ENCODE measurements around the gene KCMF1. TPM values are rescaled to one million over a fixed set of nuclear protein-coding genes. Genes with fewer than 3 reads are reported as not detected.

Gene KCMF1
- total RNA-seq, 6 donors from 2014 or later: 6.3 to 76.6 (median 47.8) TPM

DNA sequence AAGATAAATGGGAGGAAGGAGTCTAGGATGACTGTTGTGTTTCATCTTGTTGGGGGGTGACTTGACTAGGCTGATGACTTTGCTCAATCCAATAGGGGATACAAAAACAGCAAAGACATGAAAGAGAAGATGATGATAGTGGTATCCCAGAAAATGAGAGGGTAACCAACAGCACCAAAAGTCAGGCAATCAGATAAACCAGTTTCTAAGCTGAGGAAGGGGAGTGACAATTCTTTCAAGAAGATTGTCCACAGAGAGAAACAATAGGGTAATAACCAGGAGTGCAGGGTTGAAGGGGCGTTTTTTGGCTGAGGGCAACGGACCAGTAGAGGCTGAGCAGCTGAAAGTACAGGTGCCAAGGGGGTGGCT is 7.7 kb upstream of the KCMF1 start:
- TF ChIP-seq, protein P1, sequence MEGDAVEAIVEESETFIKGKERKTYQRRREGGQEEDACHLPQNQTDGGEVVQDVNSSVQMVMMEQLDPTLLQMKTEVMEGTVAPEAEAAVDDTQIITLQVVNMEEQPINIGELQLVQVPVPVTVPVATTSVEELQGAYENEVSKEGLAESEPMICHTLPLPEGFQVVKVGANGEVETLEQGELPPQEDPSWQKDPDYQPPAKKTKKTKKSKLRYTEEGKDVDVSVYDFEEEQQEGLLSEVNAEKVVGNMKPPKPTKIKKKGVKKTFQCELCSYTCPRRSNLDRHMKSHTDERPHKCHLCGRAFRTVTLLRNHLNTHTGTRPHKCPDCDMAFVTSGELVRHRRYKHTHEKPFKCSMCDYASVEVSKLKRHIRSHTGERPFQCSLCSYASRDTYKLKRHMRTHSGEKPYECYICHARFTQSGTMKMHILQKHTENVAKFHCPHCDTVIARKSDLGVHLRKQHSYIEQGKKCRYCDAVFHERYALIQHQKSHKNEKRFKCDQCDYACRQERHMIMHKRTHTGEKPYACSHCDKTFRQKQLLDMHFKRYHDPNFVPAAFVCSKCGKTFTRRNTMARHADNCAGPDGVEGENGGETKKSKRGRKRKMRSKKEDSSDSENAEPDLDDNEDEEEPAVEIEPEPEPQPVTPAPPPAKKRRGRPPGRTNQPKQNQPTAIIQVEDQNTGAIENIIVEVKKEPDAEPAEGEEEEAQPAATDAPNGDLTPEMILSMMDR (IDR thresholded peaks at IDR 0.05): no peak
- TF ChIP-seq EP300 (IDR thresholded peaks at IDR 0.05) (no peak), POLR2A (IDR thresholded peaks at IDR 0.05) (no peak), POLR2AphosphoS5 (IDR thresholded peaks at IDR 0.05) (no peak)

DNA sequence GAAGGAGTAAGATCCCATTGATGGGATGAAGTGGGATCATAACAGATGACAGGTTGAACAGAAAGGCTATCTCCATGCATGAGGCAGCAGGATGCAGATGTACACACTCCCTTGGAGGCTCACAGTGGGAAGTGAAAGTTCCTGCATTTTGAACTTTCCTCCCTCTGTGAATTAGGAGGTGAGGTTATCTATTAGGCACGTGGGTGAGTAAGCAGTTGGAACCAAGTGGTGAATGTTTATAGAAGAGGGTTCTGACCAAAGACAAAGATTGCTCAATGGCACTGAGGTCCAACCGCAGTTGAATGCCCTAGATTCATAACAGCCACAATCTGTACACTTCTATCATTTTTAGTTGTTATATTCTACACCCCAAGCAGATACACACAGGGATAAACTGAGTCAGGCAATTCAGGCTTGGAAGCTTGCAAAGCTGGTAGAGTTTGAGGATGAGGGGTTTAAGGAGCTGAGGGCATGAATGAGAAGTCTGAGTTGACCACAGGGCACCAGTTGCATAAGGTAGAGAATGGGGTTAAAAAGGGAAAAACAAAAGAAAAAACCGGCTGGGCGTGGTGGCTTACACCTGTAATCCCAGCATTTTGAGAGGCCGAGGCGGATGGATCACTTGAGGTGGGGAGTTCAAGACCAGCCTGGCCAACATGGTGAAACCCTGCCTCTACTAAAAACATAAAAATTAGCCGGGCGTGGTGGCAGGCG is 7.1 kb upstream of the KCMF1 start:
- no peak overlapping the region for H3K27ac ChIP-seq
- H3K9me3 ChIP-seq: no peaks in the 10 kb centered on the region
- 61 to 77% methylated on average over 9 of the region's 9 CpGs for WGBS, 2 donors
- ATAC-seq (ENCODE audit: low FRiP score in 2 of 2): peak; percentile 35 to 72
- no peaks in the 10 kb centered on the region for H3K27me3 ChIP-seq
- H3K4me3 ChIP-seq: no peak overlapping the region
- peak in 1 of 2 donors; percentile 32 for DNase-seq
- H3K4me1 ChIP-seq: peaks cover 11 to 45% (median 23%) of the 10 kb centered on the region in 4 donors
- peaks cover 0 to 13% (median 0%) of the 10 kb centered on the region in 4 donors for H3K36me3 ChIP-seq
- TF ChIP-seq POLR2A (IDR thresholded peaks at IDR 0.05): no peak
- TF ChIP-seq, protein P1 (IDR thresholded peaks at IDR 0.05): no peak
- TF ChIP-seq EP300 (IDR thresholded peaks at IDR 0.05): no peak
- no peak for TF ChIP-seq POLR2AphosphoS5 (IDR thresholded peaks at IDR 0.05)

More for the DNA sequence above, 7.7 kb upstream of the KCMF1 start:
- Histone ChIP-seq H3K27ac (no peak overlapping the region), H3K4me3 (no peak overlapping the region), H3K27me3 (no peaks in the 10 kb centered on the region), H3K36me3 (peaks cover 0 to 13% (median 0%) of the 10 kb centered on the region in 4 donors), H3K4me1 (peaks cover 6 to 39% (median 18%) of the 10 kb centered on the region in 4 donors), H3K9me3 (no peaks in the 10 kb centered on the region)
- DNase-seq (no peak), ATAC-seq (ENCODE audit: low FRiP score in 2 of 2) (no peak)
- WGBS, 2 donors: 90 to 94% methylated on average over 2 of the region's 2 CpGs

DNA sequence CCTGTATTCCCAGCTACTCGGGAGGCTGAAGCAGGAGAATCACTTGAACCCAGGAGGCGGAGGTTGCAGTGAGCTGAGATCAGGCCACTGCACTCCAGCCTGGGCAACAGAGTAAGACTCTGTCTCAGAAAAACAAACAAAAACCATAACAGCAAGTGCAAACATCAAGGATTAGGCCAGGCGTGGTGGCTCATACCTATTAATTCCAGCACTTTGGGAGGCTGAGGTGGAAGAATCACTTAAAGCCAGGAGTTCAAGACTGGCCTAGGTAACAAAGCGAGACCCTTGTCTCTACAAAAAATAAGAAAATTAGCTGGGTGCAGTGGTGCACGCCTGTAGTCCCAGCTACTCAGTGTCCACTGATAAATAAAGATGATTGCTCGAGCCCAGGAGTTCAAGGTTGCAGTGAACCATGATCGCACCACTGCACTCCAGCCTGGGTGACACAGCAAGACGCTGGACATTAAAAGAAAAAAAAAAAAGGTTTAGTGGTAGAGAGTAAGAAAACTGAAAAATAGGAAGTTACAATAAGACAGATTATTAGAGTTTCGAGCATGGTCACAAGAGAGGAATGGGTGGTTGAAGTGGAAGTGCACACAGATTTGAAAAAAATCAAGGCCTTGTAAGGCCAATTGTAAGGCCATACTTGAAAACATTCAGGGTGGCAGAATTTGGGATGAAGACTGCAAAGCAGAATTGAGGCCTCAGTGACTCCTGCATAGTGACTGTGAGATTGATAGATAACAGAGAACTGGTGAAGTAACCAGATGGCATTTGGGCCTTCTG is 6.4 kb upstream of the KCMF1 start:
- H3K9me3 ChIP-seq: no peaks in the 10 kb centered on the region
- ATAC-seq (ENCODE audit: low FRiP score in 2 of 2): peak in 1 of 2 donors; percentile 18
- WGBS, 2 donors: 90 to 93% methylated on average over 9 of the region's 9 CpGs
- no peak for TF ChIP-seq EP300 (IDR thresholded peaks at IDR 0.05)
- no peak for TF ChIP-seq POLR2A (IDR thresholded peaks at IDR 0.05)
- no peak for TF ChIP-seq POLR2AphosphoS5 (IDR thresholded peaks at IDR 0.05)
- TF ChIP-seq, protein P1 (IDR thresholded peaks at IDR 0.05): no peak
- H3K36me3 ChIP-seq: peaks cover 0 to 13% (median 0%) of the 10 kb centered on the region in 4 donors
- no peak for DNase-seq
- H3K4me3 ChIP-seq: no peak overlapping the region
- H3K27ac ChIP-seq: no peak overlapping the region
- H3K4me1 ChIP-seq: peaks cover 19 to 52% (median 30%) of the 10 kb centered on the region in 4 donors
- H3K27me3 ChIP-seq: no peaks in the 10 kb centered on the region

DNA sequence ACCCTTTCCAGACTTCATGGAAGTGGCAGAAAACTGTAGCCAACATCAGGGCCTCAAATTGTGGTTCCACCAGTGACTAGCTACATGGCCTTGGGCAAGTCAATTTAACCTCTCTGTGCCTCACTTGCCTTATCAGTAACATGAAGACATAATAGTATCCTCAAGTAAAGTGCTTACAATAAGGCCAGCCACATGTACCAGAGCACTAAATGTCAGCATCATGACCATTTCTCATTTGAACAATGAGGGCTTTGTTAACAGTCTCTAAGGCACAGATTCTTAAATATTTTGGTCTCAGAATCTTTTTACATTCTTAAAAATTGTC is 5.8 kb upstream of the KCMF1 start:
- peaks cover 20 to 51% (median 33%) of the 10 kb centered on the region in 4 donors for H3K4me1 ChIP-seq
- peaks cover 0 to 13% (median 0%) of the 10 kb centered on the region in 4 donors for H3K36me3 ChIP-seq
- DNase-seq: no peak
- H3K9me3 ChIP-seq: no peaks in the 10 kb centered on the region
- no peak overlapping the region for H3K4me3 ChIP-seq
- no peak for ATAC-seq (ENCODE audit: low FRiP score in 2 of 2)
- no peaks in the 10 kb centered on the region for H3K27me3 ChIP-seq
- TF ChIP-seq POLR2A (IDR thresholded peaks at IDR 0.05) (no peak), POLR2AphosphoS5 (IDR thresholded peaks at IDR 0.05) (no peak), EP300 (IDR thresholded peaks at IDR 0.05) (no peak)
- TF ChIP-seq, protein P1 (IDR thresholded peaks at IDR 0.05): no peak
- H3K27ac ChIP-seq: no peak overlapping the region

All from upper lobe of left lung (tissue), 6 donors.